GM23338 (cell line): ENCODE measurements around the gene PCNX3. TPM values are rescaled to one million over a fixed set of nuclear protein-coding genes. Genes with fewer than 3 reads are reported as not detected.
A peak's percentile ranks its signal among the peaks of the same experiment; 100 is the strongest.

ENCODE experiments used
- ATAC-seq: fragments of 200-7000 bp; cut with Tn5 transposase; 3 replicates; pipeline ENCODE4 v1.9.1; 2020
- DNase-seq: peaks from one replicate; pipeline ENCODE4 v3.0.0-alpha.2; 2015; ENCODE audit warnings: low spot score
- H2AFZ ChIP-seq: fragments of 200-600 bp; sonication (generic); 2 replicates; pipeline ENCODE4 v1.8.0; 2016; ENCODE audit warnings: antibody characterized with exemption, mild to moderate bottlenecking, moderate library complexity
- H3F3A ChIP-seq: fragments of 200-600 bp; sonication (generic); replicated peaks from 2 replicates; pipeline ENCODE4 v1.8.0; 2017; ENCODE audit warnings: antibody characterized with exemption, mixed run types, low read depth
- H3K27ac ChIP-seq: fragments of 200-600 bp; sonication (generic); 2 replicates; pipeline ENCODE4 v1.6.1; 2016; ENCODE audit warnings: low read depth
- H3K27me3 ChIP-seq: fragments of 200-600 bp; sonication (generic); 2 replicates; pipeline ENCODE4 v1.8.0; 2016; ENCODE audit warnings: mild to moderate bottlenecking, mixed run types, moderate library complexity; ENCODE audit not compliant: insufficient read depth
- H3K36me3 ChIP-seq: fragments of 200-600 bp; sonication (generic); 2 replicates; pipeline ENCODE4 v1.8.0; 2016; ENCODE audit warnings: mild to moderate bottlenecking; ENCODE audit not compliant: insufficient read depth
- H3K4me1 ChIP-seq: fragments of 200-600 bp; sonication (generic); 2 replicates; pipeline ENCODE4 v1.8.0; 2016; ENCODE audit warnings: mild to moderate bottlenecking, moderate library complexity; ENCODE audit not compliant: insufficient read depth
- H3K4me2 ChIP-seq: fragments of 200-600 bp; sonication (generic); 2 replicates; pipeline ENCODE4 v1.7.1; 2017; ENCODE audit warnings: mixed run types
- H3K4me3 ChIP-seq: fragments of 200-600 bp; sonication (generic); 2 replicates; pipeline ENCODE4 v1.6.1; 2016; ENCODE audit warnings: mixed run types
- H3K79me2 ChIP-seq: fragments of 200-600 bp; sonication (generic); replicated peaks from 2 replicates; pipeline ENCODE4 v1.8.0; 2017; ENCODE audit warnings: mild to moderate bottlenecking; ENCODE audit not compliant: insufficient read depth
- H3K9me2 ChIP-seq: fragments of 200-600 bp; sonication (generic); 2 replicates; pipeline ENCODE4 v1.8.0; 2017; ENCODE audit not compliant: insufficient read depth
- H4K20me1 ChIP-seq: fragments of 200-600 bp; sonication (generic); replicated peaks from 2 replicates; pipeline ENCODE4 v1.8.0; 2017; ENCODE audit warnings: mild to moderate bottlenecking; ENCODE audit not compliant: insufficient read depth
- H3K27ac Mint-ChIP-seq: 2 replicates; pipeline ENCODE4 v1.8.0; 2020; ENCODE audit warnings: inconsistent platforms, mild to moderate bottlenecking, moderate library complexity, mixed read lengths
- H3K27me3 Mint-ChIP-seq: 3 replicates; pipeline ENCODE4 v1.8.0; 2022; ENCODE audit warnings: low read depth, mild to moderate bottlenecking, moderate library complexity, mixed read lengths, inconsistent platforms; ENCODE audit not compliant: insufficient read depth, poor library complexity
- H3K36me3 Mint-ChIP-seq: 3 replicates; pipeline ENCODE4 v1.8.0; 2021; ENCODE audit warnings: low read depth, mild to moderate bottlenecking, inconsistent platforms, moderate library complexity, mixed read lengths
- H3K4me1 Mint-ChIP-seq: 3 replicates; pipeline ENCODE4 v1.8.0; 2020; ENCODE audit warnings: mild to moderate bottlenecking, inconsistent platforms, mixed read lengths
- H3K4me3 Mint-ChIP-seq: 3 replicates; pipeline ENCODE4 v1.8.0; 2021; ENCODE audit warnings: moderate library complexity, mild to moderate bottlenecking, inconsistent platforms, mixed read lengths
- H3K9me3 Mint-ChIP-seq: 3 replicates; pipeline ENCODE4 v1.8.0; 2020; ENCODE audit warnings: moderate library complexity, mild to moderate bottlenecking, inconsistent platforms, mixed read lengths
- CREB1 ChIP-seq: fragments of 250-450 bp; sonication (Bioruptor Pico); IDR thresholded peaks from 2 replicates; pipeline ENCODE4 v1.5.0; 2020; ENCODE audit warnings: low read depth, mild to moderate bottlenecking, moderate library complexity
- EZH2 ChIP-seq: fragments of 200-600 bp; sonication (generic); IDR thresholded peaks from one replicate; pipeline ENCODE4 v1.8.0; 2017; ENCODE audit warnings: antibody characterized with exemption, mild to moderate bottlenecking, low read depth; ENCODE audit not compliant: unreplicated experiment
- JUNB ChIP-seq: IDR thresholded peaks from one replicate; pipeline ENCODE4 v1.6.1; 2016; ENCODE audit warnings: antibody characterized with exemption; ENCODE audit not compliant: unreplicated experiment
- NANOG ChIP-seq: IDR thresholded peaks from 2 replicates; pipeline ENCODE4 v1.6.1; 2016; ENCODE audit warnings: antibody characterized with exemption, borderline replicate concordance
- POLR2AphosphoS5 ChIP-seq: IDR thresholded peaks from 2 replicates; pipeline ENCODE4 v1.6.1; 2016; ENCODE audit warnings: antibody characterized with exemption, low read depth
- STAT1 ChIP-seq: IDR thresholded peaks from one replicate; pipeline ENCODE4 v1.6.1; 2016; ENCODE audit warnings: antibody characterized with exemption; ENCODE audit not compliant: unreplicated experiment
- ZNF114 ChIP-seq: fragments of 250-450 bp; sonication (Bioruptor Pico); IDR thresholded peaks from 2 replicates; pipeline ENCODE4 v1.5.0; 2020; ENCODE audit warnings: mild to moderate bottlenecking, moderate library complexity
- polyA plus RNA-seq: library from polyadenylated mRNA; unstranded; fragments of >200 nt; fragmentation: Nextera tagmentation; extraction: Ambion mirVana; gene quantifications from 2 replicates; pipeline ENCODE4 v1.2.1, GENCODE V29; 2016
- total RNA-seq: library from RNA; depleted of rRNA; stranded (reverse); fragments of >200 nt; shearing (Covaris generic); gene quantifications from 2 replicates; pipeline ENCODE4 v1.2.3, GENCODE V29; 2014
- TF ChIP-seq, protein P1 (sequence below), 2 experiments: fragments of 200-600 bp in 1 of 2; sonication (generic) in 1 of 2; conservative IDR thresholded peaks; 2 replicates each; pipeline versions ENCODE4 v1.5.1 to v1.6.1; 2016 to 2017; ENCODE audit warnings: antibody characterized with exemption in 2 of 2, low read depth in 2 of 2, mild to moderate bottlenecking in 2 of 2, moderate library complexity in 1 of 2
- TF ChIP-seq, protein P2 (sequence below): IDR thresholded peaks from one replicate; pipeline ENCODE4 v1.6.1; 2018; ENCODE audit warnings: antibody characterized with exemption; ENCODE audit not compliant: unreplicated experiment
- TF ChIP-seq, protein P3 (sequence below): IDR thresholded peaks from 2 replicates; pipeline ENCODE4 v1.6.1; 2016; ENCODE audit warnings: antibody characterized with exemption

The PCNX3 gene
- total and polyA plus RNA-seq, 2 experiments from 2014 or later: 8.7 to 52.2 TPM

DNA sequence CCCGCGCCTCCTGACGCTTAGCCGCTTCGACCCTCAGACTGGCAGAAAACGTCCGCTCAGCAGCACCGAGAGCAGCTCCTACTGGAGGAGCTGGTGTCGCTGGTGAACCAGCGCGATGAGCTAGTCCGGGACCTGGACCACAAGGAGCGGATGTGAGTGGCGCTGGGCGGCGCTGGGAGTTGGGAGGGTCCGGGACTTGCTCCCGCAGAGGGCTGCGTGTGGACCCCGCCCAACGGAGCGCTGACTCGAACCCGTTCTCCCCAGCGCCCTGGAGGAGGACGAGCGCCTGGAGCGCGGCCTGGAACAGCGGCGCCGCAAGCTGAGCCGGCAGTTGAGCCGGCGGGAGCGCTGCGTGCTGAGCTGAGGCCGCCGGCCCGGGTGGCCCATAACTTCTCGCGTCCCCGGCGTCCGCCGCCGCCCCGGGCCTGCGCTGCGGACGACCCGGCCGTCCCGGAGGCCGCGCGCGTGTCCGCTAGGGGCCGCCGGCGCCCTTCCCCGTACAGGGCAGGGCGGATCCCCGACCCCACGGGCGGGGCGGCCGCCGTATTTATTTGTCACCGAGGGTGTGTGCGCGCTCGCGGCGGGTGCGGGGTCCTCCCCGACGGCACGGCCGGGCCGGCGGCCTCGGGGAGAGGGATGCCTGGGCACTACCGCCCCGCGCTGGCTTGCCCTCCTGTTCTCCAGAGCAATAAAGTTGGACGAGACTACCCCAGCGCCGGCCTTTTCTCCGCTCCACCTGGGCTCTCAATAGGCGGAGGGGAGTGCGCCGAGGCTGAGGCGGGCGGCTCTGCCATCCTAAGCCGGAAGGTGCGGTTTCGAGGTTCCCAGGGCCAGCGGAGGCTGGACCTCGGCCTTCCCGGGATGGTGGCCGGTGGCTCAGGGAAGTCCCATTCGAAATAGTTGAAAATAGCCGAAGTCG lies 23.4 kb upstream of the PCNX3 start:
- DNase-seq (peak; percentile 90), ATAC-seq (peak; percentile 61)
- Histone ChIP-seq H3K79me2 (no peaks in the 10 kb centered on the region), H2AFZ (peak overlapping the region; percentile 81), H3K27ac (no peak overlapping the region), H4K20me1 (no peaks in the 10 kb centered on the region), H3K4me3 (peak overlapping the region; percentile 62), H3K36me3 (no peaks in the 10 kb centered on the region), H3K4me1 (peaks cover 13% of the 10 kb centered on the region; the same call in 1 of the 2 replicates), H3K4me2 (peak overlapping the region; percentile 87), H3F3A (peaks cover 26% of the 10 kb centered on the region; the same call in 1 of the 2 replicates), H3K9me2 (no peaks in the 10 kb centered on the region), H3K27me3 (peaks cover 53% of the 10 kb centered on the region)
- H3K4me1 Mint-ChIP-seq: peaks cover 19% of the 10 kb centered on the region
- H3K27me3 Mint-ChIP-seq: peaks cover 50% of the 10 kb centered on the region
- peaks cover 2% of the 10 kb centered on the region; the same call in 1 of the 3 replicates for H3K36me3 Mint-ChIP-seq
- TF ChIP-seq JUNB: no peak
- TF ChIP-seq, protein P1, sequence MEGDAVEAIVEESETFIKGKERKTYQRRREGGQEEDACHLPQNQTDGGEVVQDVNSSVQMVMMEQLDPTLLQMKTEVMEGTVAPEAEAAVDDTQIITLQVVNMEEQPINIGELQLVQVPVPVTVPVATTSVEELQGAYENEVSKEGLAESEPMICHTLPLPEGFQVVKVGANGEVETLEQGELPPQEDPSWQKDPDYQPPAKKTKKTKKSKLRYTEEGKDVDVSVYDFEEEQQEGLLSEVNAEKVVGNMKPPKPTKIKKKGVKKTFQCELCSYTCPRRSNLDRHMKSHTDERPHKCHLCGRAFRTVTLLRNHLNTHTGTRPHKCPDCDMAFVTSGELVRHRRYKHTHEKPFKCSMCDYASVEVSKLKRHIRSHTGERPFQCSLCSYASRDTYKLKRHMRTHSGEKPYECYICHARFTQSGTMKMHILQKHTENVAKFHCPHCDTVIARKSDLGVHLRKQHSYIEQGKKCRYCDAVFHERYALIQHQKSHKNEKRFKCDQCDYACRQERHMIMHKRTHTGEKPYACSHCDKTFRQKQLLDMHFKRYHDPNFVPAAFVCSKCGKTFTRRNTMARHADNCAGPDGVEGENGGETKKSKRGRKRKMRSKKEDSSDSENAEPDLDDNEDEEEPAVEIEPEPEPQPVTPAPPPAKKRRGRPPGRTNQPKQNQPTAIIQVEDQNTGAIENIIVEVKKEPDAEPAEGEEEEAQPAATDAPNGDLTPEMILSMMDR (conservative IDR thresholded peaks at IDR 0.05; ENCODE audit: low read depth in 2 of 2): peak in 1 of 2 experiments; percentile 41; a peak in 2 of 4 replicates
- no peak for TF ChIP-seq STAT1
- no peak for TF ChIP-seq NANOG
- peak; percentile 48 for TF ChIP-seq POLR2AphosphoS5
- TF ChIP-seq ZNF114: no peak
- no peak overlapping the region for H3K27ac Mint-ChIP-seq
- no peaks in the 10 kb centered on the region for H3K9me3 Mint-ChIP-seq
- peak overlapping the region; percentile 67 for H3K4me3 Mint-ChIP-seq

DNA sequence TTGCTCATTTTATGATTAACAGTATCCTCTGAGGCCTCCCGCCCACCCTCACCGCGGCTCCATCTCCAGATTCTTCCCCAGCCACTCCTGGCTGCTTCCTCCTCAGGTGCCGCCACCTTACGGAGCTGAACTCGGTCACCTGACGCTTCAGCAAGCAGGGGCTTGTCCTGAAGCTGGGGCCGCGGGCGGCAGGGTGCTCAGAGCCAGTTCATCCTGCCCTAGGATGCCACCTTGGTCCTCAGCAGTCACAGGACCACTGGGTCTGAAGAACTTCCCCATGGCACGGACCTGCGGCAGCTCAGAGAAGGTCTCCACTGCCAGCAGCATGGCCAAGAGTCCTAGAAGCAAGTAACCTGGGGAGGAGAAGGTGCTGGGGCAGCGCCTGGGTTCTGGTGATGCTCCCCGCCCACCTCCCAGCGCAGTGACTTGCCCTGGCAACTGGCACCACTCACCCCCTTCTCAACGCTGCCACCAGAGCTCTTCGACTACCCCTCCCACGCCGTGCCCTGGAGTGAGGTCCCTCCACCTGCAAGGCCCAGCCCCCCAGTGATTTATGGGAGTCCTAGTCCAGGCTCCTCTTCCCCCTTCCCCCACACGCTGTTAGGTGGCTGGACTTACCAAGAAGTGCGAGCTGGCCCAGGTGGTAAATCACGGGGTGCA lies 22.6 kb upstream of the PCNX3 start:
- H3K9me2 ChIP-seq: no peaks in the 10 kb centered on the region
- H3K27ac ChIP-seq: no peak overlapping the region
- H3K27me3 ChIP-seq: peaks cover 46% of the 10 kb centered on the region
- H3K4me1 Mint-ChIP-seq: peaks cover 16% of the 10 kb centered on the region
- DNase-seq (no peak), ATAC-seq (0 out of 3 replicates have a peak, but pooled peaks have one; percentile 1)
- peaks cover 13% of the 10 kb centered on the region; the same call in 1 of the 2 replicates for H3K4me1 ChIP-seq
- H3K27me3 Mint-ChIP-seq: peaks cover 44% of the 10 kb centered on the region
- H2AFZ ChIP-seq: peak overlapping the region; percentile 81
- peaks cover 26% of the 10 kb centered on the region; the same call in 1 of the 2 replicates for H3F3A ChIP-seq
- no peaks in the 10 kb centered on the region for H3K9me3 Mint-ChIP-seq
- no peaks in the 10 kb centered on the region for H3K79me2 ChIP-seq
- peak overlapping the region; percentile 66 for H3K4me3 Mint-ChIP-seq
- H3K27ac Mint-ChIP-seq: no peak overlapping the region
- no peaks in the 10 kb centered on the region for H4K20me1 ChIP-seq
- H3K4me2 ChIP-seq: peak overlapping the region; percentile 87
- peaks cover 4% of the 10 kb centered on the region; the same call in 1 of the 3 replicates for H3K36me3 Mint-ChIP-seq
- peak overlapping the region; percentile 62 for H3K4me3 ChIP-seq
- H3K36me3 ChIP-seq: no peaks in the 10 kb centered on the region
- TF ChIP-seq, protein P2, sequence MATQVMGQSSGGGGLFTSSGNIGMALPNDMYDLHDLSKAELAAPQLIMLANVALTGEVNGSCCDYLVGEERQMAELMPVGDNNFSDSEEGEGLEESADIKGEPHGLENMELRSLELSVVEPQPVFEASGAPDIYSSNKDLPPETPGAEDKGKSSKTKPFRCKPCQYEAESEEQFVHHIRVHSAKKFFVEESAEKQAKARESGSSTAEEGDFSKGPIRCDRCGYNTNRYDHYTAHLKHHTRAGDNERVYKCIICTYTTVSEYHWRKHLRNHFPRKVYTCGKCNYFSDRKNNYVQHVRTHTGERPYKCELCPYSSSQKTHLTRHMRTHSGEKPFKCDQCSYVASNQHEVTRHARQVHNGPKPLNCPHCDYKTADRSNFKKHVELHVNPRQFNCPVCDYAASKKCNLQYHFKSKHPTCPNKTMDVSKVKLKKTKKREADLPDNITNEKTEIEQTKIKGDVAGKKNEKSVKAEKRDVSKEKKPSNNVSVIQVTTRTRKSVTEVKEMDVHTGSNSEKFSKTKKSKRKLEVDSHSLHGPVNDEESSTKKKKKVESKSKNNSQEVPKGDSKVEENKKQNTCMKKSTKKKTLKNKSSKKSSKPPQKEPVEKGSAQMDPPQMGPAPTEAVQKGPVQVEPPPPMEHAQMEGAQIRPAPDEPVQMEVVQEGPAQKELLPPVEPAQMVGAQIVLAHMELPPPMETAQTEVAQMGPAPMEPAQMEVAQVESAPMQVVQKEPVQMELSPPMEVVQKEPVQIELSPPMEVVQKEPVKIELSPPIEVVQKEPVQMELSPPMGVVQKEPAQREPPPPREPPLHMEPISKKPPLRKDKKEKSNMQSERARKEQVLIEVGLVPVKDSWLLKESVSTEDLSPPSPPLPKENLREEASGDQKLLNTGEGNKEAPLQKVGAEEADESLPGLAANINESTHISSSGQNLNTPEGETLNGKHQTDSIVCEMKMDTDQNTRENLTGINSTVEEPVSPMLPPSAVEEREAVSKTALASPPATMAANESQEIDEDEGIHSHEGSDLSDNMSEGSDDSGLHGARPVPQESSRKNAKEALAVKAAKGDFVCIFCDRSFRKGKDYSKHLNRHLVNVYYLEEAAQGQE: no peak
- no peak for TF ChIP-seq EZH2
- TF ChIP-seq NANOG: no peak
- TF ChIP-seq POLR2AphosphoS5: no peak
- TF ChIP-seq, protein P3, sequence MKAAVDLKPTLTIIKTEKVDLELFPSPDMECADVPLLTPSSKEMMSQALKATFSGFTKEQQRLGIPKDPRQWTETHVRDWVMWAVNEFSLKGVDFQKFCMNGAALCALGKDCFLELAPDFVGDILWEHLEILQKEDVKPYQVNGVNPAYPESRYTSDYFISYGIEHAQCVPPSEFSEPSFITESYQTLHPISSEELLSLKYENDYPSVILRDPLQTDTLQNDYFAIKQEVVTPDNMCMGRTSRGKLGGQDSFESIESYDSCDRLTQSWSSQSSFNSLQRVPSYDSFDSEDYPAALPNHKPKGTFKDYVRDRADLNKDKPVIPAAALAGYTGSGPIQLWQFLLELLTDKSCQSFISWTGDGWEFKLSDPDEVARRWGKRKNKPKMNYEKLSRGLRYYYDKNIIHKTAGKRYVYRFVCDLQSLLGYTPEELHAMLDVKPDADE: no peak
- no peak for TF ChIP-seq JUNB
- no peak for TF ChIP-seq CREB1 (CRISPR knock-in tag)
- TF ChIP-seq, protein P1 (conservative IDR thresholded peaks at IDR 0.05; ENCODE audit: low read depth in 2 of 2): no peak
- no peak for TF ChIP-seq ZNF114
